ENCODE measurements around the gene CDKAL1. TPM values are rescaled to one million over a fixed set of nuclear protein-coding genes. Genes with fewer than 3 reads are reported as not detected.

Gene CDKAL1
- total and polyA plus RNA-seq, 10 of the 15 experiments (the other 5 are each of a cell fraction or from before 2014, with no cell fraction given): 10.7 to 26.9 (median 17.3) TPM

GRCh38 chr6:20688710-20689500 lies 154.6 kb downstream of the CDKAL1 start (continued):
- TF ChIP-seq CBX3 (IDR thresholded peaks at IDR 0.05; ENCODE audit: borderline replicate concordance, low read depth): no peak
- TF ChIP-seq GATAD2B (conservative IDR thresholded peaks at IDR 0.05; ENCODE audit: low read depth): no peak
- peak in 1 of 2 experiments; percentile 31; a peak in 1 of 4 replicates for TF ChIP-seq CEBPB (IDR thresholded peaks at IDR 0.05; ENCODE audit: borderline replicate concordance in 1 of 2, low read depth in 2 of 2, low read length in 2 of 2)
- peak; percentile 40 for TF ChIP-seq SKIL (IDR thresholded peaks at IDR 0.05; ENCODE audit: low read depth, poor library complexity, severe bottlenecking)
- no peak for TF ChIP-seq POLR2A (IDR thresholded peaks at IDR 0.05; ENCODE audit: low read depth, low read length)
- TF ChIP-seq YY1 (IDR thresholded peaks at IDR 0.05; ENCODE audit: low read depth, low read length): peak; percentile 32; the same call in 1 of the 2 replicates
- TF ChIP-seq PML (IDR thresholded peaks at IDR 0.05; ENCODE audit: low read length): no peak
- TF ChIP-seq ZNF24 (IDR thresholded peaks at IDR 0.05): 0 out of 2 replicates have a peak, but pooled peaks have one; percentile 31
- no peak for TF ChIP-seq PAX5 (IDR thresholded peaks at IDR 0.05; ENCODE audit: borderline replicate concordance, low read depth, low read length)

GRCh38 chr6:20691185-20691584 lies 156.9 kb downstream of the CDKAL1 start:
- SMC1A ChIA-PET (ENCODE audit: uncharacterized antibody, unreplicated experiment): interaction anchor here (1.1 to 3.4 kb wide), 3 partner anchors 9 to 12 kb away, joined by 3 to 8 read pairs (median 3); no protein-coding TSS in a partner anchor
- H3K9ac ChIP-seq (ENCODE audit: control insufficient read depth, insufficient read depth, low read length): no peak overlapping the region
- intact Hi-C loops (cut with micrococcal nuclease; ENCODE audit: unreplicated experiment): no loop called here
- DNase-seq (ENCODE audit: low read depth, low spot score) (no peak), FAIRE-seq (no peak), ATAC-seq (no peak)
- H3K9me3 ChIP-seq (replicated peaks; ENCODE audit: control insufficient read depth, insufficient read depth, low read length): no peaks in the 10 kb centered on the region
- no TSS peak for BruUV-seq (replicated peaks)
- 99% methylated on average over 5 of the region's 5 CpGs for WGBS (ENCODE audit: insufficient coverage, insufficient replicate concordance, low lambda C conversion rate, missing lambda C conversion rate)
- RAD21 ChIA-PET (ENCODE audit: unreplicated experiment): no interaction called here
- in situ Hi-C loops (cut with MboI): no loop called here
- CTCF ChIA-PET: interaction anchor here (0.9 to 1.3 kb wide), 2 partner anchors 8 to 24 kb away, joined by 3 to 4 read pairs; no protein-coding TSS in a partner anchor
- no peaks in the 10 kb centered on the region for H3K36me3 ChIP-seq (ENCODE audit: control insufficient read depth in 2 of 2, insufficient read depth in 2 of 2, low read length in 1 of 2)
- H3K79me2 ChIP-seq (ENCODE audit: control insufficient read depth, insufficient read depth, low read length): no peaks in the 10 kb centered on the region; the same call in 1 of the 2 replicates
- peaks cover 13% of the 10 kb centered on the region for H3K4me1 ChIP-seq (ENCODE audit: control insufficient read depth, insufficient read depth, low read length)
- no peaks in the 10 kb centered on the region for H3K27me3 ChIP-seq (replicated peaks in 1 of 2; ENCODE audit: control insufficient read depth in 2 of 2, insufficient read depth in 2 of 2, low read length in 1 of 2)
- no peak overlapping the region for H3K4me2 ChIP-seq (ENCODE audit: control insufficient read depth, insufficient read depth)
- no peak overlapping the region for H3K4me3 ChIP-seq
- H4K20me1 ChIP-seq (ENCODE audit: control insufficient read depth, insufficient read depth): no peaks in the 10 kb centered on the region
- no peak overlapping the region for H3K27ac ChIP-seq (ENCODE audit: control insufficient read depth, insufficient read depth)
- POLR2A ChIA-PET: no interaction called here
- no peak overlapping the region for H2AFZ ChIP-seq (ENCODE audit: control insufficient read depth, low read depth, low read length)
- TF ChIP-seq HCFC1 (IDR thresholded peaks at IDR 0.05; ENCODE audit: low read length) (no peak), GATAD2B (conservative IDR thresholded peaks at IDR 0.05; ENCODE audit: low read depth) (no peak), SMARCA5 (IDR thresholded peaks at IDR 0.05) (no peak), RAD21 (IDR thresholded peaks at IDR 0.05; ENCODE audit: insufficient read depth, low read depth, low read length) (no peak), USF1 (IDR thresholded peaks at IDR 0.05; ENCODE audit: borderline replicate concordance, extremely low read length, insufficient read depth, low read depth, low read length) (no peak), CBFB (IDR thresholded peaks at IDR 0.05; ENCODE audit: low read depth) (no peak), RB1 (IDR thresholded peaks at IDR 0.05; ENCODE audit: borderline replicate concordance) (no peak), IRF4 (IDR thresholded peaks at IDR 0.05; ENCODE audit: low read depth, low read length) (no peak), SKIL (IDR thresholded peaks at IDR 0.05; ENCODE audit: low read depth, poor library complexity, severe bottlenecking) (no peak), MEF2B (IDR thresholded peaks at IDR 0.05; ENCODE audit: partially characterized antibody, poor library complexity, severe bottlenecking) (no peak), RELA (IDR thresholded peaks at IDR 0.05; ENCODE audit: borderline replicate concordance, partially characterized antibody) (no peak), SMAD5 (IDR thresholded peaks at IDR 0.05; ENCODE audit: low read depth) (no peak)
